Peyer's patch (tissue), 4 donors: ENCODE data around the gene FAM184B. TPM values are rescaled to one million over a fixed set of nuclear protein-coding genes. Genes with fewer than 3 reads are reported as not detected.
"Not testable (repeated sequence)": the region's sequence is repeated elsewhere in the genome, so short reads cannot be mapped to it uniquely, and the experiment has no call there.

Experiments
- DNase-seq, 3 donors: peaks; one replicate each; pipeline ENCODE4 v3.0.0-alpha.2; 2017 to 2019
- H3K27ac ChIP-seq, 4 donors: fragments of 200-600 bp; sonication (generic); one replicate each; pipeline ENCODE4 v1.5.1; 2016 to 2019
- H3K27me3 ChIP-seq, 2 donors: fragments of 200-600 bp; sonication (generic); one replicate each; pipeline ENCODE4 v1.5.1; 2019
- H3K36me3 ChIP-seq, 3 donors: fragments of 200-600 bp; sonication (generic); one replicate each; pipeline ENCODE4 v1.5.1; 2016 to 2019
- H3K4me1 ChIP-seq, 4 donors: fragments of 200-600 bp; sonication (generic); one replicate each; pipeline ENCODE4 v1.5.1; 2016 to 2019
- H3K4me3 ChIP-seq, 4 donors: fragments of 200-600 bp; sonication (generic); 1 replicate in 3 of 4; 2 replicates in 1 of 4; pipeline ENCODE4 v1.5.1; 2016 to 2019; ENCODE audit warnings: mild to moderate bottlenecking in 1 of 4
- H3K9me3 ChIP-seq, 4 donors: fragments of 200-600 bp; sonication (generic); one replicate each; pipeline ENCODE4 v1.5.1; 2016 to 2019; ENCODE audit warnings: mild to moderate bottlenecking in 1 of 4
- POLR2A ChIP-seq, 2 donors: fragments of 450-650 bp; IDR thresholded peaks; one replicate each; pipeline ENCODE4 v1.5.1; 2017; ENCODE audit warnings: antibody characterized with exemption in 2 of 2, mild to moderate bottlenecking in 2 of 2, moderate library complexity in 2 of 2
- total RNA-seq, 4 donors: library from RNA; depleted of rRNA; stranded (reverse); fragments of >200 nt; gene quantifications; one replicate each; pipeline ENCODE4 v1.1.0, GENCODE V29; 2016
- TF ChIP-seq, protein P1 (sequence below), 6 experiments: fragments of 450-650 bp in 4 of 6; fragments of 200-600 bp in 2 of 6; sonication (generic) in 1 of 6; IDR thresholded peaks; one replicate each; pipeline ENCODE4 v1.5.1; 2017 to 2019; ENCODE audit warnings: antibody characterized with exemption in 6 of 6, mild to moderate bottlenecking in 3 of 6, moderate library complexity in 1 of 6

The FAM184B gene
- total RNA-seq, 4 donors from 2014 or later, result not detected

DNA sequence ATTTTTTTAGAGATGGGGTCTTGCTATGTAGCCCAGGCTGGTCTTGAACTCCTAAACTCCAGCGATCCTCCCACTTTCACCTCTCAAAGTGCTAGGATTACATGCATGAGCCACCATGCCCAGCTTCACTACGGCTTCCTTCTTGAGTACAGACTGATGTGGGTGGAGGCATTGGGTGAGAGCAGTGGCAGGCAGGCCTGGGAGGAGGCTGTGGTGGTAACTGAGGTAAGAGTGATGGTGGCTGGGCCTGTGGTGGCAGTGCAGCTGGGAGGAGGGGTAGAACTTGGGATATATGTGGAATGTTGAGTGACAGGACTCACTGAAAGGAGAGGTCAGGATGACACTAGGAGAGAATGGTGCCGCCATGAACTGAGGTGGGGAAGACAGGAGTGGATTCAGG is 86.1 kb downstream of the FAM184B start:
- Histone ChIP-seq H3K4me1 (no peaks in the 10 kb centered on the region), H3K4me3 (no peak overlapping the region), H3K9me3 (no peaks in the 10 kb centered on the region), H3K36me3 (no peaks in the 10 kb centered on the region), H3K27me3 (no peaks in the 10 kb centered on the region), H3K27ac (no peak overlapping the region)
- TF ChIP-seq, protein P1, sequence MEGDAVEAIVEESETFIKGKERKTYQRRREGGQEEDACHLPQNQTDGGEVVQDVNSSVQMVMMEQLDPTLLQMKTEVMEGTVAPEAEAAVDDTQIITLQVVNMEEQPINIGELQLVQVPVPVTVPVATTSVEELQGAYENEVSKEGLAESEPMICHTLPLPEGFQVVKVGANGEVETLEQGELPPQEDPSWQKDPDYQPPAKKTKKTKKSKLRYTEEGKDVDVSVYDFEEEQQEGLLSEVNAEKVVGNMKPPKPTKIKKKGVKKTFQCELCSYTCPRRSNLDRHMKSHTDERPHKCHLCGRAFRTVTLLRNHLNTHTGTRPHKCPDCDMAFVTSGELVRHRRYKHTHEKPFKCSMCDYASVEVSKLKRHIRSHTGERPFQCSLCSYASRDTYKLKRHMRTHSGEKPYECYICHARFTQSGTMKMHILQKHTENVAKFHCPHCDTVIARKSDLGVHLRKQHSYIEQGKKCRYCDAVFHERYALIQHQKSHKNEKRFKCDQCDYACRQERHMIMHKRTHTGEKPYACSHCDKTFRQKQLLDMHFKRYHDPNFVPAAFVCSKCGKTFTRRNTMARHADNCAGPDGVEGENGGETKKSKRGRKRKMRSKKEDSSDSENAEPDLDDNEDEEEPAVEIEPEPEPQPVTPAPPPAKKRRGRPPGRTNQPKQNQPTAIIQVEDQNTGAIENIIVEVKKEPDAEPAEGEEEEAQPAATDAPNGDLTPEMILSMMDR (IDR thresholded peaks at IDR 0.05), result no peak
- no peak for TF ChIP-seq POLR2A (IDR thresholded peaks at IDR 0.05)
- no peak for DNase-seq

GRCh38 chr4:17694552-17694951 is 86.9 kb downstream of the FAM184B start:
- Histone ChIP-seq H3K27me3 (no peaks in the 10 kb centered on the region), H3K27ac (no peak overlapping the region), H3K4me3 (no peak overlapping the region), H3K9me3 (no peaks in the 10 kb centered on the region), H3K36me3 (no peaks in the 10 kb centered on the region), H3K4me1 (no peaks in the 10 kb centered on the region)
- no peak for DNase-seq
- TF ChIP-seq POLR2A (IDR thresholded peaks at IDR 0.05), result no peak
- TF ChIP-seq, protein P1 (IDR thresholded peaks at IDR 0.05), result no peak

DNA sequence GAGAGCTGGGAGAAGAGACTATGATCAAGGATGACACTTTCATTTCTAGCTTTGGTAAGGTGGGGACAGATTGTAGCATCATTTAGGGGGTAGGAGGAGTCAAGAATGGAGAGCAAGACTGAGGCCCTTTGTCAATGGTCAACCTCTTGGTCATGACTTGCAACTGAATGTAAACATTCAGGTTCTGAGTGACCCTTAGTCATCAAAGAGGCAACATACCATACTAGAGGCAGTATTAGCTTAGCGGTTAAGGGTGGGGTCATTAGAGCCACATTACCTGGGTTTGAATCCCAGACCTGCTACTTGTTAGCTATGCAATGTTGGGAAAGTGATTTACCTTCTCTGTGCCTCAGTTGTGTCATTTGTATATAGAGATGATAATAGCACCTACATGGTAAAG is 90.5 kb downstream of the FAM184B start:
- Histone ChIP-seq H3K9me3 (no peaks in the 10 kb centered on the region), H3K36me3 (no peaks in the 10 kb centered on the region), H3K27ac (no peak overlapping the region), H3K27me3 (no peaks in the 10 kb centered on the region), H3K4me3 (no peak overlapping the region), H3K4me1 (no peaks in the 10 kb centered on the region)
- TF ChIP-seq, protein P1 (IDR thresholded peaks at IDR 0.05), result no peak
- no peak for TF ChIP-seq POLR2A (IDR thresholded peaks at IDR 0.05)
- no peak for DNase-seq

DNA sequence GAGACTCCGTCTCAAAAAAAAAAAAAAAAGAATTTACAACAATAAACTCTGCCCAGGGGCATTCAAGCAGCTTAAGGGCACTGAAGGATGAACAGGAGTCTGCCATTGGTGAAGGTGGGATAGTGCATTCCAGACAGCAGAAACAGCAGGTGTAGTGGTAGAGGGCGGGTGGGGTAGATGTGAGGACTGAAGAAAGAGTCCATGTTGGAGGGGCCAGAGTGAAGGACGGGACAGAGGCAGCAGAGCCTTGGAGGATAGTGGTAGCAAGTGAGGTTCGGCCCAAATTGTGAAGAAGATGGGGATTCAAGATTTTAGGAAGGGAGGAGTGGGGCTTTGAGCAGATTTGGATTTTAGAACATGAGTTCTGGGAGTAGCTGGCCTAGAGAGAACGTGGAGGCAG is 91.3 kb downstream of the FAM184B start:
- H3K36me3 ChIP-seq, result no peaks in the 10 kb centered on the region
- no peak overlapping the region for H3K27ac ChIP-seq
- no peak for DNase-seq
- no peaks in the 10 kb centered on the region for H3K4me1 ChIP-seq
- H3K27me3 ChIP-seq, result no peaks in the 10 kb centered on the region
- TF ChIP-seq, protein P1 (IDR thresholded peaks at IDR 0.05), result no peak
- TF ChIP-seq POLR2A (IDR thresholded peaks at IDR 0.05), result no peak
- H3K9me3 ChIP-seq, result no peaks in the 10 kb centered on the region
- H3K4me3 ChIP-seq, result no peak overlapping the region

DNA sequence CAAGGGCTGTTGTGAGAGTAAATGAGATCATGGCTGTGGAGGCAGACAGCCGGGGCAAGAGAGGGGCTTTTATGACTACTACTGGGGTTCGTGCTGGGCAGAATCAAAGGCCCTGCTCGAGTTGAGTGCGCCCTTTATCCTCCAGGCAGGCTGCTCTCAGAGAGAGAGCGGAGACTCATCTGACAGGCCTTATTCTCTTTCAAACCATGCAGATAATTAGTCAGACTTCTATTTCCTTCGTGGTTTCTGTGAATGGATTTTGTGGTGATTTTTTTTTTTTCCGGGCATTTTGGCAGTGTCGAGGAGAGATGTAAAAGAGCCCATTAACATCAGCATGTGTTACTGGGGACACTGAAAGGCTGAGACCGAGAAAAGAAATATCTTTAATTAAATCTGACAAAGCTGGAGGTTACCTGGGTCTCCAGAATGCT is 93.4 kb downstream of the FAM184B start:
- Histone ChIP-seq H3K27me3 (no peaks in the 10 kb centered on the region), H3K9me3 (no peaks in the 10 kb centered on the region), H3K4me3 (no peak overlapping the region), H3K36me3 (no peaks in the 10 kb centered on the region), H3K27ac (no peak overlapping the region), H3K4me1 (no peaks in the 10 kb centered on the region)
- TF ChIP-seq, protein P1 (IDR thresholded peaks at IDR 0.05), result no peak
- no peak for TF ChIP-seq POLR2A (IDR thresholded peaks at IDR 0.05)
- no peak for DNase-seq

DNA sequence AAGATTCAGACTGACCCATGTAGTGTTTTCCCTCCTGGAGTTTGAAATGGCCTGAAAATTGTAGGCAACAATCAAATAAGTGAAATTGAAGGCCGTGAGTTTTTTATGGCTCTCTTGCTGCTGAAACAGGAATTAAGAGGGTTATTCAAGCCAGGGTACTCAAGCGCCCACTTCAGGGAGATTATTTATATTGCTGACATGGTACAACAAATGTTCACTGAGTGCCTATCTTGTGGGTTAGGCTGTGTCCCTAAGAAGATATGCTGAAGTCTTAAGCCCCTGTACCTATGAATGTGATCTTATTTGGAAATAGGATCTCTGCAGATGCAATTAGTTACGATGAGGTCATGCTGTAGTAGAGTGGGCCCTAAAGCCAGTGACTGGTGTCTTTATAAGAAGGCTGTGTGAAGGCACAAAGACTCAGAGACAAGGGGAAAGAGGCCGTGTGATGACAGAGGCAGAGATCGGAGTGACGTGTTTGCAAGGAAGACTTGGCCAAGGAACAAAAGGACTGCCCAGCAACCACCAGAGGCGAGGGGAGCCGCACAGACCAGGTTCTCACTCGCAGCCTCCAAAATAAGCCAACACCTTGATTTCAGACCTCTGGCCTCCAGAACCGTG is 94.1 kb downstream of the FAM184B start:
- no peak for DNase-seq
- Histone ChIP-seq H3K27me3 (no peaks in the 10 kb centered on the region), H3K9me3 (no peaks in the 10 kb centered on the region), H3K4me1 (no peaks in the 10 kb centered on the region), H3K4me3 (no peak overlapping the region), H3K27ac (no peak overlapping the region), H3K36me3 (no peaks in the 10 kb centered on the region)
- no peak for TF ChIP-seq POLR2A (IDR thresholded peaks at IDR 0.05)
- TF ChIP-seq, protein P1 (IDR thresholded peaks at IDR 0.05), result no peak

DNA sequence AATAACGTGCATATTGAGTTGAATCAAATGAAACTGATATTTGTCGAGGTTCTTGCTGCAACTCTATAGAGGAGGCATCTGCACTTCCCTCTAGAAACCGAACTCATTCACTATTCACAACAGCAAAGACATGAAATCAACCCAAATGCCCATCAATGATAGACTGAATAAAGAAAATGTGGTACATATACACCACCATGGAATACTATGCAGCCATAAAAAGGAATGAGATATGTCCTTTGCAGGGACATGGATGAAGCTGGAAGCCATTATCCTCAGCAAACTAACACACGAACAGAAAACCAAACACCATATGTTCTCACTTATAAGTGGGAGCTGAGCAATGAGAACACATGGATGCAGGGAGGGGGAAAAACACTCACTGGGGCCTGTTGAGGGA is 96.8 kb downstream of the FAM184B start:
- not testable (repeated sequence) for H3K36me3 ChIP-seq, H3K4me3 ChIP-seq, H3K27me3 ChIP-seq, DNase-seq, H3K4me1 ChIP-seq, H3K27ac ChIP-seq, H3K9me3 ChIP-seq
